NCI-H1930 (cell line): ENCODE results near the gene HHATL.

Source experiments
- DNase-seq, 2 experiments: peaks; one replicate each; lab custom pipeline; 2025; lab: John Stamatoyannopoulos, UW

HHATL gene

DNA sequence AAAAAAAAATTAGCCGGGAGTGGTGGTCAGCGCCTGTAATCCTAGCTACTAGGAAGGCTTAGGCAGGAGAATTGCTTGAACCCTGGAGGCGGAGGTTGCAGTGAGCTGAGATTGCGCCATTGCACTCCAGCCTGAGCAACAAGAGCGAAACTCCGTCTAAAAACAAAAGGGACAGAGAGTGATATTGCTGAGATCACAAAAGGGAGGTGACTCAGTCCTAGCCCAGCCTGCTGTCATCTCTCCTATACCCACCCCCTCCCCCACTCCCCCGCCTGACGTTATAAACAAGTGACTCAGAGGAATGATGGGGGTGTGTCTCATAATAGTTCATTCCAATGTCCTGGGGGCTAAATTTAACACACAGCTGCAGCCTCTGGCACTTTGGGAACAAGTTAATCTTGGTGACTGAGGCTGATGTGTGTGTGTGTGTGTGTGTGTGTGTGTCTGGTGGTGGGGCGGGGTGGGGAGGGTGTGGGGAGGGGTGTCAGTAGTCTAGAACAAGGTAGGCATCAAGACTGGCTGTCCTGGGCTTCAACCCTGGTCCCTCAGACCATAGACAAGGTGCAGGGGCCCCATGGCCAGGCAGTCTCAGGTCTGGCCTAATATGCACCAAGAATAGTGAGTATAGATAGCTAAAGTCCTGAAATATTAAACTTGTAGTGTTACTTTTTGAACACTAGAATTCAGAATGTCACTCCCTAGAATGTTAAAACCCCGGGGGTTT, 18.6 kb downstream of the HHATL start:
- DNase-seq = no peak

GRCh38 chr3:42682301-42683070, 20.1 kb downstream of the HHATL start:
- no peak for DNase-seq

GRCh38 chr3:42681361-42682038, 21.1 kb downstream of the HHATL start:
- DNase-seq = no peak

- no peak for DNase-seq
These were observed 21.8 kb downstream of the HHATL start for GRCh38 chr3:42680806-42681205.

DNA sequence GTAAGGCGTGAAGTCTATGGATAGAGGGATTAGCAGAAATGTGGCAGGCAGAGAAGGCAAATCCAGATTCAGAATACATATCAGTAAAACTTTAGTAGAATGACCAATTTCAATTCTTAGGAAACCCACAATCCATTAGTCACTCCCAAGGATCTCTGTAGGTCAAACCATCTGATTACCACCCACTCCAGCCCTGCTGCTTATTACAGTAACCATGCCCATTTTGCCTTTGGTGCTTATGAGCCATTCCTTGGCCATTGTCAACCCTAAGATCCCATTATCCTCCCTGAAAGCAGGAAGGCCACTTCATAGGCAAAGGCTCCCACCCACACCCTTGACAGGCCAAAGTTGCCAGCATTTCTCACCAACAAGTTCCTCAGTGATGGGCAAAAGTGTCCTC, 22.3 kb downstream of the HHATL start:
- DNase-seq = no peak

GRCh38 chr3:42678447-42678846, 24.2 kb downstream of the HHATL start:
- DNase-seq = no peak

- no peak for DNase-seq
These were observed 26.7 kb downstream of the HHATL start for GRCh38 chr3:42675909-42676308.

DNA sequence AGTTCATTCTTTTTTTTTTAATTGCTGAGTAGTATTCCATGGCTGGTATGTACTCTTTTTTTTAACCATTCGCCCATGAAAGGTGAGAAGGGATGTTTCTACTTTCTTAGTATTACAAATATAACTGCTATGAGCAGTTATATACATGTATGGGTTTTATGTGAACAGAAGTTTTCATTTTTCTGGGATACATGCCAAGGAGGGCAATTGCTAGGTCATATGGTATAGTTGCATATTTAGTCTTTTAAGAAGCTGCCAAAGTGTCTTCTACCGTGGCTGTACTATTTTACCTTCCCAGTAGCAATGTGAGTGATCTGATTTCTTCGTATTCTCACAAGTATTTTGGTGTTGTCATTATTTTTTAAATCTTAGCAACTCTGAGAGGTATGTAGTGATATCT, 28.5 kb downstream of the HHATL start:
- DNase-seq = no peak

DNA sequence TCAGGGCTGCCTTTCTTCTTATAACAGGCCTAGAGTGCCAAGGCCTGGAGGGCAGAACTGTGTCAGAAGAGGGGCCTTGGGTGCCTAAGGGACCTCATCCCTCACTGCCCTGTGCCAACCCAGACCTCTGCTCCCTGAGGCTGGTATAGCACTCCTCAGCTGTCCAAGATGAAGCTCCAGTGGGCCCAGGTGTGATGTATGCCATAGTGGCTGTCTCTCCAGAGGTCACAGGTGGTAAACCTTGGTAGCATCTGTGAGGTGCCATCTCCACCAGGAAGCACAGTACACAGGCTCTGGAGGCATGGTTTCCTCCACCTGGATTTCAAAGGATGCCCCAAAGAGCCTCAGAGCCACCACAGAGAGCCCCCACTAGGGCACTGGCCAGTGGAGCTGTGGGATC, 29.5 kb downstream of the HHATL start:
- no peak for DNase-seq

GRCh38 chr3:42672515-42672914, 30.1 kb downstream of the HHATL start:
- no peak for DNase-seq

- no peak for DNase-seq
These were observed 31.9 kb downstream of the HHATL start for GRCh38 chr3:42670670-42671069.

GRCh38 chr3:42670051-42670576, 32.5 kb downstream of the HHATL start:
- DNase-seq = no peak

DNA sequence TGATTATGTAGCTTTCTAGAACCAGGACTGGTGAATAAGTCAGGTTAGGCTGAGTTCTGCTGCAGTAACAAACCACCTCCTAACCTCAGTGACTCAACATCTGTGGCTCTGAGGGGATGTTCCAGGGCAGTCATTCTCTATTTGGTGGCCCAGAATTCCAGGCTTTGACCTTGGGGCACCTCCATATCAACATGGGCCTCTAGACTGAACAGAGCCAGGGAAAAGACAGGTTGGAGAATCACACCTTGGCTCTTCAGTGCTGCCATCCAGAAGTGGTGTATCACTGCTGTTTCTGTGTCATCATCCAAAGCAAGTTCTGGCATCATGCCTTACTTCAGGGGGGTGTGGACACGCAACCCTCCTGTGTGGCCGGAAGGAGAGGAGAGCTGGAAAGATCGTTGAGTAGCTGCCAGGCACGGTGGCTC, 33.8 kb downstream of the HHATL start:
- no peak for DNase-seq

GRCh38 chr3:42668413-42668760, 34.2 kb downstream of the HHATL start:
- DNase-seq = no peak

GRCh38 chr3:42667523-42668412, 34.8 kb downstream of the HHATL start:
- no peak for DNase-seq

DNA sequence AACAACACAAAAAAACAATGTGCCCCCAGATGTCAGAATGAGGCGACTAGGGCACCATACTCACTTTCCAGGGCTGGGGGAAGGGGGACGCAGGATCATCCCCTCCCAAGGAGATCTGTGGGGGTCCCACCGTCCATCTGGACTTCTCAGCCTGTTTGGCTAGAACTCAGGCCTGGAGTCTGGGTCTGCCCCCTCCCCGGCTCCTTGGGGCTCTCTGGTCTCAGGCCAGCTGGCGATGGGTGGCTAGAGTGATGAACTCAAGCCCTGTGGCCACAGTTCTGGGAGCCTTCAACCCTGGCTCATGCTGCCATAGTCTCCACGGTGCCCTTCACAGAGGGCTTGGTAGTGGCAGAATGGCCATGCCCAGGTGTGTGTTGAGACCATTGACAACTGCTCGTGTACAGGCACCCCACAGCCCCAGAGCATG, 35.5 kb downstream of the HHATL start:
- no peak for DNase-seq

- DNase-seq = no peak
These were observed 36.0 kb downstream of the HHATL start for GRCh38 chr3:42666577-42666998.

DNA sequence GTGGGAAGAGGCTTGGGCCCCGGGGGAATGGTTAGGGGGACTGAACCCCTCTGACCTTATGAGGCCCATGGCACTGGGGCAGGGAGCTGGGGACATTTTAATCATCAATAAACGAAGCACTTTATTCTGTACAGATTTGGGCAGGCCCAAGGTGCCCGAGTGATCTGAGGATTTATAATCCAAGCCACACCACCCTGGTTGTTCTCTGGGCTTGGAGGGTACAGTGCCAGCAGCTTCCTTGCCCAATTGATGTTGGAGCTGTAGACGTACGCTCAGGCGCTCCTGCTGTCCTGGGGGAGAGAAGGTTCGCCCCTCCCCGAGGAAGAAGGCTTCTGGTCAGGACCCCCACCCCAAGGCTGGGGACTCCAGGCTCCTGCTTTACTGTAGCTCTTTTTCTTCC, 36.6 kb downstream of the HHATL start:
- no peak for DNase-seq

DNA sequence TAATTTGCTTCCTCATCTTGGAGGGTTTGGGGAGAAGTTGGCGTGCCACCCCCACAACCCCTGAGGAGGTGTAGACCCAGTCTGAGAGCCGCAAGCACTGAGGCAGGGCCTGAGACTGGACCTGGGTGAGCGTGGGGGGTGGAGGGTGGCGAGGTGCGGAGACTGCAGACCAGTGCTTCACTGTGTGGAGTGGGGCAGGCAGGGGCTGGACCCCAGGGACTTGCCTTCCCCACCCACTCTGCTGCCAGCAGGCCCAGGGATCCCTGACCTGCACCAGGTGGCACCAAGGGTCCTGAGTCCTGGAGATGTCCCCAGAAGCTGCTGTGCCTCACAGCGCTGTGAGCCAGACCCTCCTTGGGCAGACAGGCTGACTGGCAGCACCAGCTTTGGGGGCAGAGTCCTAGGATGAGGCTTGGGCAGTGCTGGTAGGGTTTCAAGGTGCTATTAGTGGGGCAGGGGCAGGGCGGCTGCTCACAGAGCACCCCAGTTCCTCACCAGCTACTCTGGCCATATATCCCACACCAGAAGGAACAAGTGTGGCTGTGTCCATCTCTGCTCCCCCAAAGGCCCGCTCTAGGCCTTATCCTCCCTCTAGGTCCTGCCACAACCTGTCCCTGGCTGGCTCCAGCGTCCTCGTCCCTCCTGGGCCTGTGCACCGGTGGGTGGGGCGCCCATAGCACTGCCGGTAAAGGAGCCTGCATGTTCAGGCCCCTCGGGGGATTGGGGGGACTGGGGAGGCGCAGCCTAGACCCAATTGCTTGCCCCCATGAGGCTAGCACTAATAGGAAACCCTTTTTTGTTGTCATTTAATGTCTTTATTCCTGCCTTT, 37.3 kb downstream of the HHATL start:
- DNase-seq = no peak

GRCh38 chr3:42664438-42664803, 38.2 kb downstream of the HHATL start:
- DNase-seq = no peak
